Transverse colon (tissue), 3 donors: Measurements from ENCODE around the gene ERP44.

ENCODE experiments used
- CTCF ChIP-seq, 5 experiments: fragments of 200-600 bp in 3 of 5; fragments of 450-650 bp in 2 of 5; sonication (generic) in 3 of 5; IDR thresholded peaks; 1 replicate in 2 of 5; 2 replicates in 3 of 5; pipeline ENCODE4 v1.5.1; 2016 to 2017; ENCODE audit warnings: antibody characterized with exemption in 5 of 5, inconsistent platforms in 3 of 5, mild to moderate bottlenecking in 2 of 5, moderate library complexity in 1 of 5
- POLR2A ChIP-seq: fragments of 450-650 bp; IDR thresholded peaks from one replicate; pipeline ENCODE4 v1.6.1; 2016; ENCODE audit warnings: antibody characterized with exemption, mild to moderate bottlenecking, moderate library complexity

DNA sequence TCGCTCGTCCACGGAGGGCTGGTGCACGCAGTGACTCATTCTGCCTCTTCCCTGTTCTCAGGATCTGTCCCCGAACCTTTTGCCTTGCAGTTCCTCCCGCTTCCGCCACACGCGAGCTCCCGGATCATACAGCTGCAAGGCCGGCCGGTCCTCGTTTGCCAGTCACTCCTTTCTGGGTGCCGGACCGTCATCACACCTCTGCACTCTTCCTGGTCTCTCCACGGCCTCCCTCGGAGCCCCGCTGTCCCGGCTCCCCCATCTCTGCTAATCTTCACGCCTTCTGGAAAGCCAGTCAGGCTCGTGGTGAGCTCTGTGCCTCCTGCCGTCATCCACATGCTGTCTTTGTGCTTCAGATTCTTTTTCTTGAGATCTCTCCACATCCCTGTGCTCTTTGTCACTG, 100.5 kb downstream of the ERP44 start:
- TF ChIP-seq POLR2A (no peak), CTCF (IDR thresholded peaks at IDR 0.05) (no peak)
